Smooth muscle cell (in vitro differentiated cells): ENCODE measurements around the gene CCDC60. TPM values are rescaled to one million over a fixed set of nuclear protein-coding genes. Genes with fewer than 3 reads are reported as not detected.

Experiments used
- DNase-seq: peaks from one replicate; lab custom pipeline; 2025; ENCODE audit not compliant: unreplicated experiment; lab: John Stamatoyannopoulos, UW
- H2AFZ ChIP-seq: fragments of 200-600 bp; sonication (generic); 2 replicates; pipeline ENCODE4 v1.6.0; 2016; ENCODE audit warnings: antibody characterized with exemption, low read depth, mild to moderate bottlenecking
- H3F3A ChIP-seq: fragments of 200-600 bp; sonication (generic); 2 replicates; pipeline ENCODE4 v1.6.0; 2017; ENCODE audit warnings: antibody characterized with exemption, low read depth
- H3K27ac ChIP-seq: fragments of 200-600 bp; sonication (generic); 2 replicates; pipeline ENCODE4 v1.5.1; 2016; ENCODE audit warnings: low read depth, mild to moderate bottlenecking
- H3K27me3 ChIP-seq: fragments of 200-600 bp; sonication (generic); 2 replicates; pipeline ENCODE4 v1.6.1; 2016; ENCODE audit warnings: low read depth, mild to moderate bottlenecking
- H3K36me3 ChIP-seq: fragments of 200-600 bp; sonication (generic); 2 replicates; pipeline ENCODE4 v1.5.1; 2016; ENCODE audit warnings: low read depth
- H3K4me1 ChIP-seq: fragments of 200-600 bp; sonication (generic); 2 replicates; pipeline ENCODE4 v1.5.1; 2016; ENCODE audit warnings: low read depth
- H3K4me2 ChIP-seq: fragments of 200-600 bp; sonication (generic); 2 replicates; pipeline ENCODE4 v1.6.0; 2016; ENCODE audit warnings: mild to moderate bottlenecking
- H3K4me3 ChIP-seq: fragments of 200-600 bp; sonication (generic); 2 replicates; pipeline ENCODE4 v1.5.1; 2016; ENCODE audit warnings: mild to moderate bottlenecking
- H3K79me2 ChIP-seq: fragments of 200-600 bp; sonication (generic); 2 replicates; pipeline ENCODE4 v1.6.0; 2016; ENCODE audit warnings: low read depth, mild to moderate bottlenecking
- H3K9ac ChIP-seq: fragments of 200-600 bp; sonication (generic); 2 replicates; pipeline ENCODE4 v1.6.0; 2016; ENCODE audit warnings: low read depth
- H3K9me3 ChIP-seq: fragments of 200-600 bp; sonication (generic); replicated peaks from 2 replicates; pipeline ENCODE4 v1.5.1; 2016; ENCODE audit warnings: low read depth
- H4K20me1 ChIP-seq: fragments of 200-600 bp; sonication (generic); 2 replicates; pipeline ENCODE4 v1.6.0; 2016; ENCODE audit warnings: low read depth
- WGBS: methylation state at CpG from one replicate; pipeline ENCODE4 v1.1.7; 2016; ENCODE audit warnings: low lambda C conversion rate; 5-methylcytosine and 5-hydroxymethylcytosine counted together
- polyA plus RNA-seq: library from polyadenylated mRNA; unstranded; fragments of >200 nt; fragmentation: Nextera tagmentation; extraction: Ambion mirVana; gene quantifications from 2 replicates; pipeline ENCODE4 v1.2.1, GENCODE V29; 2016
- total RNA-seq: library from RNA; depleted of rRNA; stranded (reverse); fragments of >200 nt; gene quantifications from 2 replicates; pipeline ENCODE4 v1.2.3, GENCODE V29; 2014
- TF ChIP-seq, protein P1 (sequence below): fragments of 200-600 bp; sonication (generic); IDR thresholded peaks from 2 replicates; pipeline ENCODE4 v1.5.1; 2017; ENCODE audit warnings: borderline replicate concordance, mild to moderate bottlenecking, antibody characterized with exemption; ENCODE audit not compliant: insufficient read depth, poor library complexity, severe bottlenecking

Gene CCDC60
- total and polyA plus RNA-seq, 2 experiments from 2014 or later: not detected

DNA sequence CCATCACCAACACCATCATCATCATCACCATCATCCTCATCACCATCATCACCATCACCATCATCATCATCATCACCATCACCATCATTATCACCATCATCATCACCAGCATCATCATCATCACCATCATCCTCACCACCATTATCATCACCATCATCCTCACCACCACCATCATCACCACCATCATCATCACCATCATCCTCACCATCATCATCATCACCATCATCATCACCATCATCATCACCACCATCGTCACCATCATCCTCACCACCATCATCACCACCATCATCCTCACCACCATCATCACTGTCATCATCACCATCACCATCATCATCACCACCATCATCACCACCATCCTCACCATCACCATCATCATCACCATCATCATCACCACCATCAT lies 146.0 kb downstream of the CCDC60 start:
- no peak for DNase-seq
- TF ChIP-seq, protein P1, sequence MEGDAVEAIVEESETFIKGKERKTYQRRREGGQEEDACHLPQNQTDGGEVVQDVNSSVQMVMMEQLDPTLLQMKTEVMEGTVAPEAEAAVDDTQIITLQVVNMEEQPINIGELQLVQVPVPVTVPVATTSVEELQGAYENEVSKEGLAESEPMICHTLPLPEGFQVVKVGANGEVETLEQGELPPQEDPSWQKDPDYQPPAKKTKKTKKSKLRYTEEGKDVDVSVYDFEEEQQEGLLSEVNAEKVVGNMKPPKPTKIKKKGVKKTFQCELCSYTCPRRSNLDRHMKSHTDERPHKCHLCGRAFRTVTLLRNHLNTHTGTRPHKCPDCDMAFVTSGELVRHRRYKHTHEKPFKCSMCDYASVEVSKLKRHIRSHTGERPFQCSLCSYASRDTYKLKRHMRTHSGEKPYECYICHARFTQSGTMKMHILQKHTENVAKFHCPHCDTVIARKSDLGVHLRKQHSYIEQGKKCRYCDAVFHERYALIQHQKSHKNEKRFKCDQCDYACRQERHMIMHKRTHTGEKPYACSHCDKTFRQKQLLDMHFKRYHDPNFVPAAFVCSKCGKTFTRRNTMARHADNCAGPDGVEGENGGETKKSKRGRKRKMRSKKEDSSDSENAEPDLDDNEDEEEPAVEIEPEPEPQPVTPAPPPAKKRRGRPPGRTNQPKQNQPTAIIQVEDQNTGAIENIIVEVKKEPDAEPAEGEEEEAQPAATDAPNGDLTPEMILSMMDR: no peak

DNA sequence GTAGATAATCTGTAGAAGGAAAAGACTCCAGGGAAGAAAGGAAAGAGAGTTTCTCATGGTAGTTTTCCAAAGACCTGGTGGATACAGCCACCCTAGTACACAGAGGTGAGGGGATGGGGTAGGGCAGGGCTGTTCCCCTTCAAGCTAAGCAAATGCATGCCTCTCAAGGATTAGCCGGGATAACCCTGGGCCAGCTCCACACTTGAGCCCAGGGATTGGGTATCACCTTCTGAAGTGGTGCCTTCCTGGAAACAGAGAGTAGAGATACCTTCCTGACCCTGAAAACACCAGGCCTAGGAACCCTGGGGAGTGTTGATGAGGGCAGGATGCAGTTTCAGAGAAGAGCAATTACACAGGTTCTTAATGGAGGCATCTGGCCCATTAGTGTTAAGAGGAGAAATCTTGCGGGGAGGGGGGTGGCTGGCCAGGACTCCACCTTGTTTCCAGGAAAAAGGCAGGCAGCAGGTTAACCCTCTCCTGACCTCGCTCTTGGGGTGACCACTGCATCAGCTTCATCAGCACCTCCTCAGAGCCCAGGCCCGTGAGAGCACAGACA lies 152.1 kb downstream of the CCDC60 start:
- Histone ChIP-seq H3K79me2 (no peaks in the 10 kb centered on the region), H3K36me3 (no peaks in the 10 kb centered on the region), H3K9ac (no peak overlapping the region), H3K27ac (no peak overlapping the region), H3K4me1 (no peaks in the 10 kb centered on the region), H4K20me1 (no peaks in the 10 kb centered on the region), H3K4me3 (no peak overlapping the region), H3K9me3 (no peaks in the 10 kb centered on the region), H2AFZ (no peak overlapping the region), H3K4me2 (no peak overlapping the region), H3F3A (no peaks in the 10 kb centered on the region), H3K27me3 (no peaks in the 10 kb centered on the region)
- WGBS: 38% methylated on average over 4 of the region's 4 CpGs
- TF ChIP-seq, protein P1: no peak
- DNase-seq: no peak

More for the DNA sequence above, 146.0 kb downstream of the CCDC60 start:
- no peaks in the 10 kb centered on the region for H3K79me2 ChIP-seq
- H3K4me1 ChIP-seq: no peaks in the 10 kb centered on the region
- no peaks in the 10 kb centered on the region for H3K36me3 ChIP-seq
- H3K4me2 ChIP-seq: no peak overlapping the region
- no peak overlapping the region for H3K27ac ChIP-seq
- H3K9me3 ChIP-seq: no peaks in the 10 kb centered on the region
- no peak overlapping the region for H3K9ac ChIP-seq
- no peaks in the 10 kb centered on the region for H3K27me3 ChIP-seq
- H3K4me3 ChIP-seq: no peak overlapping the region
- no peaks in the 10 kb centered on the region for H4K20me1 ChIP-seq
- no peak overlapping the region for H2AFZ ChIP-seq
- 100% methylated on average over 1 of the region's 1 CpG for WGBS
- H3F3A ChIP-seq: no peaks in the 10 kb centered on the region

DNA sequence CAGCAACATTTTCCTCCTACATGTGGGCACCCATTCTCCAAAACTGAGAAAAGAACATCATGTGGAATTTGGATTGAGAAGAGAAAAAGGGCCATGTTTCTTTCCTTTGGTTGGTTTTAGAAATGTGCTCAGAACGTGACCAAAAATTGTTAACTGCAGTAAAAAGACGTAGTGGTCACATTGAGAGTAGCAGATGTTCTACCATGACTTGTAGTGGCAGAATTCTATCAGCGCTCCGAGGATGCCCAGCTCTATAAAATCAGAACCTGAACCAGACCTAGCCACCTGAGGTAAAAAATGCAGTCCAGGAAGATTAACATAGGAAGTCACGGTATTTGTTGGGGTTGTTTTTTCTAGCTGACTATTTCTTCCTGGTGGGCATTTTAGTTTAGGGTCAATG lies 157.3 kb downstream of the CCDC60 start:
- 92% methylated on average over 5 of the region's 5 CpGs for WGBS
- TF ChIP-seq, protein P1: no peak
- H3K4me3 ChIP-seq: no peak overlapping the region

DNA sequence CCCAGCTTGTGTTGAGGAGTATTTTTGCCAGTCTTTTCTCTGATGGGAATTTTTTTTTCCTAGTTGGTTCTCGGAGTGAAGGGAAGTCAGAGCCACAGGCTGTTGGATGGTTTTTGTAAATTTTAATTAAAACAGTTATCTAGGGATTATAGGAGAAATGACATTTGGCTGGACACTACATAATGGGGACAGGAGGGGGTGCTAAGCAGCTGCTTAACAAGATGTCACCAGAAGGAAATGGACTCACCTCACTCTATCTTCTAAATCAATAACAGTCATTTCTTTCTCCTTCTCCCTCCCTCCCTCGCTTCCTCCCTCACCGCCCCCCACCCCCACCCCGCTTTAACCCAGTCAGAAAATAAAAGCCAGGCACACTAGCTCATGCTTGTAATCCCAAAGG lies 165.7 kb downstream of the CCDC60 start:
- Histone ChIP-seq H3K27ac (no peak overlapping the region), H3K4me2 (no peak overlapping the region), H2AFZ (no peak overlapping the region), H3K4me3 (no peak overlapping the region), H3F3A (no peaks in the 10 kb centered on the region), H4K20me1 (no peaks in the 10 kb centered on the region), H3K9me3 (no peaks in the 10 kb centered on the region), H3K9ac (no peak overlapping the region), H3K27me3 (peaks cover 16% of the 10 kb centered on the region), H3K36me3 (no peaks in the 10 kb centered on the region), H3K4me1 (no peaks in the 10 kb centered on the region), H3K79me2 (no peaks in the 10 kb centered on the region)
- 64% methylated on average over 1 of the region's 4 CpGs for WGBS
- no peak for DNase-seq
- TF ChIP-seq, protein P1: no peak

More for the DNA sequence above, 157.3 kb downstream of the CCDC60 start:
- DNase-seq: no peak
- Histone ChIP-seq H3K9me3 (no peaks in the 10 kb centered on the region), H4K20me1 (no peaks in the 10 kb centered on the region), H3K79me2 (no peaks in the 10 kb centered on the region), H3K36me3 (no peaks in the 10 kb centered on the region), H3K9ac (no peak overlapping the region), H3K27ac (no peak overlapping the region), H2AFZ (no peak overlapping the region), H3K4me1 (no peaks in the 10 kb centered on the region), H3K27me3 (peaks cover 2% of the 10 kb centered on the region), H3K4me2 (no peak overlapping the region), H3F3A (no peaks in the 10 kb centered on the region)
